HFF-Myc (cell line): ENCODE measurements around the gene C16orf96.

ENCODE experiments used
- DNase-seq: peaks from one replicate; pipeline ENCODE4 v3.0.0-alpha.2; 2011; ENCODE audit warnings: low read depth; ENCODE audit errors: extremely low read depth
- H3K4me3 ChIP-seq: replicated peaks from 2 replicates; pipeline ENCODE4 v1.5.1; 2011; ENCODE audit warnings: low read depth, mild to moderate bottlenecking, control low read depth, low read length
- TF ChIP-seq, protein P1 (sequence below): IDR thresholded peaks from 2 replicates; pipeline ENCODE4 v1.5.1; 2012; ENCODE audit warnings: mild to moderate bottlenecking, low read depth, low read length, control low read depth; ENCODE audit errors: missing control alignments

The C16orf96 gene

DNA sequence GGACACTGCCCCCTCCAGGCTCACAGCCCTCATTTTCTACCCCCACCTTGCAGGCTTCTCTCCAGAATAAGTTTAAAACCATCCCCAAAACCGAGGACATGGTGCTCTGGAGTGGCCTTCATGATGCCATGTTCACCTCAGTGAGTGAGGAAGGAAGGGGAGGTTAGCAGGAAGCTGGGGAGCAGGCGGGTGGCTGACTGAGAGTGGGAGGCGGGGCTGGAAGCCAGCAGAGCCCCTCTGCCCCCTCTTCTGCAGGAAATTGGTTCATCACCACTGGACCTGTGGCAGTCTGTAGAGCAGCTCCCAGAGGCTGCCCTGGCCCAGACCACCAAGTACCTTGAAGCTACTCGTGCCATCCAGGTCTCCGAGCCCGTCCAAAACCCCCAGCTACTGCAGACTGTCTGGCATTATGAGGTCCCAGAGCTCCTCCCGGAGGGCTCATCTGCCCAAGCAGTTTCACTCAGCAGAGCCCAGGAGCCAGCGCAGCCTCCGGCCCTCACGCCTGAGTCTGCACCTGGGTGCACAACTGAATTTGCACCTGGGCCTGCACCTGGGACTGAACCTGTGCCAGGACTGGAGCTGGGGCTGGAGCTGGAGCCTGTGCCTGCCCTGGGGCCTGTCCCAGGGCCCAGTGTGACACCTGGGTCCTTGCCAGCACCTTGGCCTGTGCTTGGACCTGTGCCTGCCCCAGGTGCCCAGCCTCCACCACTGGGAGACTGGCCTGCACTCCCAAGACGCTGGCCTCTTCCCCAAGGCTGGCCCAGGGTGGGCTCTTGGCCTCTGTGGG, 19.0 kb downstream of the C16orf96 start:
- no peak overlapping the region for H3K4me3 ChIP-seq
- TF ChIP-seq, protein P1, sequence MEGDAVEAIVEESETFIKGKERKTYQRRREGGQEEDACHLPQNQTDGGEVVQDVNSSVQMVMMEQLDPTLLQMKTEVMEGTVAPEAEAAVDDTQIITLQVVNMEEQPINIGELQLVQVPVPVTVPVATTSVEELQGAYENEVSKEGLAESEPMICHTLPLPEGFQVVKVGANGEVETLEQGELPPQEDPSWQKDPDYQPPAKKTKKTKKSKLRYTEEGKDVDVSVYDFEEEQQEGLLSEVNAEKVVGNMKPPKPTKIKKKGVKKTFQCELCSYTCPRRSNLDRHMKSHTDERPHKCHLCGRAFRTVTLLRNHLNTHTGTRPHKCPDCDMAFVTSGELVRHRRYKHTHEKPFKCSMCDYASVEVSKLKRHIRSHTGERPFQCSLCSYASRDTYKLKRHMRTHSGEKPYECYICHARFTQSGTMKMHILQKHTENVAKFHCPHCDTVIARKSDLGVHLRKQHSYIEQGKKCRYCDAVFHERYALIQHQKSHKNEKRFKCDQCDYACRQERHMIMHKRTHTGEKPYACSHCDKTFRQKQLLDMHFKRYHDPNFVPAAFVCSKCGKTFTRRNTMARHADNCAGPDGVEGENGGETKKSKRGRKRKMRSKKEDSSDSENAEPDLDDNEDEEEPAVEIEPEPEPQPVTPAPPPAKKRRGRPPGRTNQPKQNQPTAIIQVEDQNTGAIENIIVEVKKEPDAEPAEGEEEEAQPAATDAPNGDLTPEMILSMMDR: no peak
- DNase-seq: no peak

DNA sequence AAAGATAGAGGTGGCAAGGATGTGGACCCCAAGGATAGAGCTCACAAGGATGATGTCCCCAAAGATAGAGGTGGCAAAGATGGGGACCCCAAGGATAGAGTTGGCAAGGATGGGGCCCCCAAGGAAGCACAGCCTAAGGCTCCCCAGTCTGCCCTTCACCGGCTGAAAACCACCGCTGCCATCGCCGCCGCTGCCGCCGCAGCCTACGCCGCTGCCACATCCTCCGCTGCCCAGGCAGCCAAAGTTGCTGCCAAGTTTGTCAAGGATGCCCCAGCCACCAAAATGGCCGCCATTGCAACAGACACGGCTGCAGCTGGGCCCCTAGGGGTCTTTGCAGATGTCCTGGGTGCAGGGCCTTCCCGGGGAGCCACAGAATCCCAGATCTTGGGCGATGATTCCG, 19.9 kb downstream of the C16orf96 start:
- no peak overlapping the region for H3K4me3 ChIP-seq
- TF ChIP-seq, protein P1: no peak
- DNase-seq: no peak

DNA sequence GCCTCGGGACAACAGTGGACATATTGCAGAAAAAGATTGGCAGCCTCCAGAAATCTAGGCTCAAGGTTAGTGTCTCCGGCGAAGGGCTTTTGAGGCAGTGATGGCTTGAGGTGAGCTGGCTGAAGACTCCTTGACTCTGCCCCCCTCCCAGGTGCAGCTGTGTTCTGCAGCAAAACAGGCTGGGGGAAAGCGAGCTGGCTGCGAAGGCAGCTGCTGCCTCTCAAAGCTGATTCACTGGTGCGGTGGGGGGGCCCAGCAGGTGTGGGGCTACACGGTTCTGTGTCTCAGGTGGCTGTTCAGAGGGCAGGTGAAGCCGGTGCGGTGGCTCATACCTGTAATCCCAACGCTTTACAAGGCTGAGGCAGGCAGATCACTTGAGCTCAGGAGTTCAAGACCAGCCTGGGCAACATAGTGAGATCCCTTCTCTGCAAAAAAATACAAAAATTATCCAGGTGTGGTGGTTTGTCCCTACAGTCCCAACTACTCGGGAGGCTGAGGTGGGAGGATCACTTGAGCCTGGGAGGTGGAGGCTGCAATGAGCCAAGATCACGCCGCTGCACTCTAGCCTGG, 22.9 kb downstream of the C16orf96 start:
- TF ChIP-seq, protein P1: no peak
- DNase-seq: no peak
- H3K4me3 ChIP-seq: no peak overlapping the region

- H3K4me3 ChIP-seq: no peak overlapping the region
- TF ChIP-seq, protein P1: no peak
- DNase-seq: no peak
Observed at GRCh38 chr16:4580250-4580649, 24.1 kb downstream of the C16orf96 start.

GRCh38 chr16:4583906-4584305, 27.8 kb downstream of the C16orf96 start:
- H3K4me3 ChIP-seq: no peak overlapping the region
- TF ChIP-seq, protein P1: no peak
- no peak for DNase-seq

GRCh38 chr16:4586291-4586690, 30.2 kb downstream of the C16orf96 start:
- DNase-seq: no peak
- TF ChIP-seq, protein P1: no peak
- no peak overlapping the region for H3K4me3 ChIP-seq
